SU-DHL-6 (cell line): ENCODE measurements around the gene MTRFR.

Source experiments
- H2AFZ ChIP-seq: fragments of 200-600 bp; sonication (generic); 2 replicates; pipeline ENCODE4 v1.6.1; 2014; ENCODE audit warnings: low read depth, mild to moderate bottlenecking, moderate library complexity, mixed read lengths, antibody characterized with exemption, low read length; ENCODE audit not compliant: severe bottlenecking
- H3F3A ChIP-seq: fragments of 200-600 bp; shearing (Covaris generic); 2 replicates; pipeline ENCODE4 v1.6.0; 2016; ENCODE audit warnings: antibody characterized with exemption, mild to moderate bottlenecking; ENCODE audit not compliant: insufficient read depth
- H3K27ac ChIP-seq: fragments of 200-600 bp; sonication (generic); 2 replicates; pipeline ENCODE4 v1.5.1; 2016; ENCODE audit warnings: low read depth, mild to moderate bottlenecking, low read length, moderate library complexity, mixed read lengths
- H3K27me3 ChIP-seq: fragments of 200-600 bp; sonication (generic), shearing (Covaris generic); 2 replicates; pipeline ENCODE4 v1.6.0; 2014; ENCODE audit warnings: mild to moderate bottlenecking, low read length
- H3K36me3 ChIP-seq: fragments of 200-600 bp; sonication (generic); 2 replicates; pipeline ENCODE4 v1.6.1; 2014; ENCODE audit warnings: mild to moderate bottlenecking, low read length, mixed read lengths
- H3K4me2 ChIP-seq: fragments of 300-600, 200-600 bp; shearing (Covaris generic), sonication (generic); 2 replicates; pipeline ENCODE4 v1.6.0; 2014; ENCODE audit warnings: low read length, low read depth, mild to moderate bottlenecking; ENCODE audit not compliant: poor library complexity, severe bottlenecking
- H3K4me3 ChIP-seq: fragments of 200-600 bp; sonication (generic); 2 replicates; pipeline ENCODE4 v1.5.1; 2014; ENCODE audit warnings: antibody characterized with exemption, low read length, mild to moderate bottlenecking, mixed read lengths; ENCODE audit not compliant: insufficient read depth, poor library complexity, severe bottlenecking
- H3K79me2 ChIP-seq: fragments of 200-600 bp; sonication (generic); 2 replicates; pipeline ENCODE4 v1.6.1; 2014; ENCODE audit warnings: mild to moderate bottlenecking, low read length, moderate library complexity; ENCODE audit not compliant: insufficient read depth
- H3K9ac ChIP-seq: fragments of 200-600 bp; sonication (generic); 2 replicates; pipeline ENCODE4 v1.7.0; 2014; ENCODE audit warnings: mild to moderate bottlenecking, low read length
- H3K9me2 ChIP-seq: fragments of 200-600 bp; sonication (generic); replicated peaks from 2 replicates; pipeline ENCODE4 v1.6.1; 2014; ENCODE audit warnings: low read length; ENCODE audit not compliant: insufficient read depth
- H3K9me3 ChIP-seq: fragments of 200-600 bp; sonication (generic); 2 replicates; pipeline ENCODE4 v1.6.1; 2014; ENCODE audit warnings: low read length, mixed read lengths; ENCODE audit not compliant: insufficient read depth
- H4K20me1 ChIP-seq: fragments of 200-600 bp; sonication (generic); 2 replicates; pipeline ENCODE4 v1.6.1; 2014; ENCODE audit warnings: low read depth, mild to moderate bottlenecking, antibody characterized with exemption, low read length, moderate library complexity, mixed read lengths
- CTCF ChIP-seq: fragments of 200-600 bp; sonication (generic); IDR thresholded peaks from one replicate; pipeline ENCODE4 v1.5.1; 2017; ENCODE audit warnings: antibody characterized with exemption, mild to moderate bottlenecking, low read length, moderate library complexity; ENCODE audit not compliant: insufficient read depth, poor library complexity, severe bottlenecking
- EZH2phosphoT487 ChIP-seq: fragments of 200-600 bp; sonication (generic), shearing (Covaris generic); conservative IDR thresholded peaks from 2 replicates; pipeline ENCODE4 v1.6.1; 2018; ENCODE audit warnings: mild to moderate bottlenecking, antibody characterized with exemption, low read length, moderate library complexity, mixed read lengths

The MTRFR gene

GRCh38 chr12:123267991-123268843, 35.0 kb downstream of the MTRFR start:
- no peak overlapping the region for H3K27ac ChIP-seq
- no peaks in the 10 kb centered on the region for H3K79me2 ChIP-seq
- H3K4me2 ChIP-seq, result no peak overlapping the region
- H4K20me1 ChIP-seq, result no peaks in the 10 kb centered on the region
- H3K36me3 ChIP-seq, result no peaks in the 10 kb centered on the region
- no peak overlapping the region for H3K9ac ChIP-seq
- no peaks in the 10 kb centered on the region for H3K9me2 ChIP-seq
- H3K9me3 ChIP-seq, result no peaks in the 10 kb centered on the region
- H3F3A ChIP-seq, result 0 out of 2 replicates have a peak, but pooled peaks cover 4% of the 10 kb centered on the region
- TF ChIP-seq CTCF (no peak), EZH2phosphoT487 (no peak)
- no peak overlapping the region for H3K4me3 ChIP-seq
- H3K27me3 ChIP-seq, result no peaks in the 10 kb centered on the region
- H2AFZ ChIP-seq, result no peak overlapping the region

GRCh38 chr12:123268850-123269249, 35.6 kb downstream of the MTRFR start:
- H3K27me3 ChIP-seq, result no peaks in the 10 kb centered on the region
- H3K27ac ChIP-seq, result no peak overlapping the region
- H3K9ac ChIP-seq, result no peak overlapping the region
- H3K4me2 ChIP-seq, result no peak overlapping the region
- H3F3A ChIP-seq, result 0 out of 2 replicates have a peak, but pooled peaks cover 4% of the 10 kb centered on the region
- H3K4me3 ChIP-seq, result no peak overlapping the region
- no peaks in the 10 kb centered on the region for H4K20me1 ChIP-seq
- no peaks in the 10 kb centered on the region for H3K36me3 ChIP-seq
- H3K9me3 ChIP-seq, result no peaks in the 10 kb centered on the region
- TF ChIP-seq EZH2phosphoT487 (no peak), CTCF (no peak)
- no peaks in the 10 kb centered on the region for H3K79me2 ChIP-seq
- no peaks in the 10 kb centered on the region for H3K9me2 ChIP-seq
- H2AFZ ChIP-seq, result no peak overlapping the region

GRCh38 chr12:123269395-123269892, 36.2 kb downstream of the MTRFR start:
- Histone ChIP-seq H3K79me2 (no peaks in the 10 kb centered on the region), H3K9me3 (no peaks in the 10 kb centered on the region), H3K9me2 (no peaks in the 10 kb centered on the region), H3K27me3 (no peaks in the 10 kb centered on the region), H3K27ac (no peak overlapping the region), H3K4me3 (no peak overlapping the region), H3K4me2 (no peak overlapping the region), H2AFZ (no peak overlapping the region), H3K9ac (no peak overlapping the region), H4K20me1 (no peaks in the 10 kb centered on the region), H3K36me3 (no peaks in the 10 kb centered on the region), H3F3A (0 out of 2 replicates have a peak, but pooled peaks cover 4% of the 10 kb centered on the region)
- TF ChIP-seq EZH2phosphoT487, result no peak
- no peak for TF ChIP-seq CTCF
